Stomach (tissue), 4 donors: ENCODE results near the gene CRTC1.

Source experiments
- POLR2A ChIP-seq, 4 donors: fragments of 450-650 bp; IDR thresholded peaks; one replicate each; pipeline ENCODE4 v1.6.1; 2016; ENCODE audit warnings: antibody characterized with exemption in 4 of 4, control low read depth in 2 of 4, mild to moderate bottlenecking in 1 of 4, moderate library complexity in 1 of 4
- TF ChIP-seq, protein P1 (sequence below), 7 experiments: fragments of 450-650 bp in 4 of 7; fragments of 200-600 bp in 3 of 7; sonication (generic) in 3 of 7; IDR thresholded peaks; one replicate each; pipeline ENCODE4 v1.5.1; 2016 to 2019; ENCODE audit warnings: antibody characterized with exemption in 7 of 7, control low read depth in 2 of 7, mild to moderate bottlenecking in 1 of 7

DNA sequence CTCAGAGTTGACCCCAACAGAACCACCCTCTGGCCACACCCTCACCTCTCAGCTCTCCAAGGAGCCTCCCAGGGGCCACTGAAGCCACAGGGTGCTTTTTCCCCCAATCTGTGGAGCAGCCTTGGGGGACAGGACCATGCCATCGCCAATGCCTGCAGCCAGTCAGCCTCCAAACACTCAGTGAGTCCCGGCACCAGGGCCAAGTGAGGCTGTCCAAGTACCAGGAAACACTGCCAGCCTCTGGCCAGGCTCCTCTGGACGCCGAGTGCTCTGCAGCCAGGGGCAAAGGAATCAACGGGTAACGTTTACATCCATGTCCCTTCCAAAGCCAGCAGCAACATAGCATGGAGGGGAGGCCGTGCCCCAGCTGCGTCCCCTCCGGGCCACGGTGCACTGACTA is 117.2 kb downstream of the CRTC1 start:
- TF ChIP-seq, protein P1, sequence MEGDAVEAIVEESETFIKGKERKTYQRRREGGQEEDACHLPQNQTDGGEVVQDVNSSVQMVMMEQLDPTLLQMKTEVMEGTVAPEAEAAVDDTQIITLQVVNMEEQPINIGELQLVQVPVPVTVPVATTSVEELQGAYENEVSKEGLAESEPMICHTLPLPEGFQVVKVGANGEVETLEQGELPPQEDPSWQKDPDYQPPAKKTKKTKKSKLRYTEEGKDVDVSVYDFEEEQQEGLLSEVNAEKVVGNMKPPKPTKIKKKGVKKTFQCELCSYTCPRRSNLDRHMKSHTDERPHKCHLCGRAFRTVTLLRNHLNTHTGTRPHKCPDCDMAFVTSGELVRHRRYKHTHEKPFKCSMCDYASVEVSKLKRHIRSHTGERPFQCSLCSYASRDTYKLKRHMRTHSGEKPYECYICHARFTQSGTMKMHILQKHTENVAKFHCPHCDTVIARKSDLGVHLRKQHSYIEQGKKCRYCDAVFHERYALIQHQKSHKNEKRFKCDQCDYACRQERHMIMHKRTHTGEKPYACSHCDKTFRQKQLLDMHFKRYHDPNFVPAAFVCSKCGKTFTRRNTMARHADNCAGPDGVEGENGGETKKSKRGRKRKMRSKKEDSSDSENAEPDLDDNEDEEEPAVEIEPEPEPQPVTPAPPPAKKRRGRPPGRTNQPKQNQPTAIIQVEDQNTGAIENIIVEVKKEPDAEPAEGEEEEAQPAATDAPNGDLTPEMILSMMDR (IDR thresholded peaks at IDR 0.05) = no peak
- no peak for TF ChIP-seq POLR2A (IDR thresholded peaks at IDR 0.05)
